Superior temporal gyrus (tissue), 1 donor: ENCODE data around the gene PCDH8.

Experiments
- DNase-seq: peaks from one replicate; pipeline ENCODE4 v3.0.0-alpha.2; 2016; ENCODE audit errors: extremely low spot score

The PCDH8 gene

GRCh38 chr13:52848455-52849195 lies at the start of gene PCDH8:
TSS of gene PCDH8 (minus strand) at chr13:52848640. CDS start at chr13:52848436, 204 bp downstream.
- peak; percentile 71 for DNase-seq

DNA sequence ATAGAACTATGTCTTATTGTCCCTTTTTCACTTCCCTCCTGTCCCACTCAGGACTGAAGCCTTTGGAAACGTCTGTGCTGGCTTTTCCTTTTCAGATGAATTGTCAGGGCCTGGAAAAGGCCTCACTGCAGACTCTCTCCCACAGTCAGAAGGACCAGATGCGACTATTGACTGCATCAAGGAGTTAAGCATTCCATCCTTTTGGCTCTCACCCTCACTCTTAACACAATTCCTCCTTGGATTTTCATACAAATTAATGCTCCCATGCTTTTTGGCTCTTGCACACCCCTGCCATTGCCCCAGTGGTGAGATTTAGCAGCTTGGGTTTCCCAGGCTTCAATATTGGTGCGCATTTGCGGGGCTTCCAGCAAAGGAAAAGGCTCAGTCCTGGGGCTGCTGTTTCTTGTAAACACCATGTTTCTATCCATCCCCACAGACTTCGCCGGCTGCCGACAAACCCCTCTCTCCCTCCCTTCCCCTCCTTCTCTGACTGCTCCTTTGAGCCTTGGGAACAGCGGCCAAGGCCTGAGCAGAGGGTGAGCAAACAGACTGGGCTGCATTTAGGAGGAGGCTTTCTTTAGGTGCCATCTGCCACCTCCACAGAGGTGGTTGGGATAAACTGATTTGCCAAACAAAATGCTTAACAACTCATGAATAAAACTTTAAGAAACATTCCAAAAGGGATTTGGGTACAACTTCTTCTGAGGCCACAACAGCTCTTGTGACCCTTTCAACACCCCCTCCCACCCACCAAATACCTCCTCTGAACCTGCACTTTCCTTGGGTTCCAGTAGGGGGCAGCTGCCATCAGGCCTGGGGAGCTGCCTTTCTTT lies 48.6 kb upstream of the PCDH8 start:
- DNase-seq = peak; percentile 23

DNA sequence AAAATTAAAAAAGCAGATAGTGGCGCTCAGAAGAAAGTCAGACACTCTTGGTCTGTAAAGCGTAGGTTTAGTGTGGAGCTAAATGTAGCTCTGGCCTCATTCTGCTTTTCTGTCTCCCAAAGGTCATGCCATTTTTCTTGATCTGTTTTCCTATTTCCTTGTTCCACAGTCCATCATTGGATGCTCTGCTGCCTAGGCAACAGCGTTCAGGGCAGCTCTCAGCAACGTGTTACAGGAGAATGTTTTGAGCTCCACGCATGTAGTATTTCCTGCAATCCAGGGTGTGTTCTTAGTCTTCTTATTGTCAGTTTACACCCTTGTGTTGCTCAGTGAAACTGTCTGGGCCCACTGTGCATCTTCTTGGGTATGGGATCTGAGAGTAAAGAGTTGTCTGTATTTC lies 46.0 kb upstream of the PCDH8 start:
- no peak for DNase-seq

GRCh38 chr13:52892925-52893324 lies 44.5 kb upstream of the PCDH8 start:
- DNase-seq = no peak

GRCh38 chr13:52891706-52892105 lies 43.3 kb upstream of the PCDH8 start:
- no peak for DNase-seq

DNA sequence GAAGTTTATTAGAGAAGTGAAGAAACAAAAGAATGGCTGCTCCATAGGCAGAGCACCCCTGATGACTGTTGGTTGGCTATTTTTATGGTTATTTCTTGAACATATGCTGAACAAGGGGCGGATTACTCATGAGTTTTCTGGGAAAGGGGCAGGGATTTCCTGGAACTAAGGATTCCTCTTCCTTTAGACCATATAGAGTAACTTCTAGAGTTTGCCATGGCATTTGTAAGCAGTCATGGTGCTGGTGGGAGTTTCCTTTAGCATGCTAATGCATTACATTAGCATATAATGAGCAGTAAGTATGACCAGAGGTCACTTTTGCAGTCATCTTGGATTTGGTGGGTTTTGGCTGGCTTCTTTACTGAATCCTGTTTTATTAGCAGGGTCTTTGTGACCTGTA lies 38.7 kb upstream of the PCDH8 start:
- no peak for DNase-seq

GRCh38 chr13:52885141-52885540 lies 36.7 kb upstream of the PCDH8 start:
- no peak for DNase-seq

DNA sequence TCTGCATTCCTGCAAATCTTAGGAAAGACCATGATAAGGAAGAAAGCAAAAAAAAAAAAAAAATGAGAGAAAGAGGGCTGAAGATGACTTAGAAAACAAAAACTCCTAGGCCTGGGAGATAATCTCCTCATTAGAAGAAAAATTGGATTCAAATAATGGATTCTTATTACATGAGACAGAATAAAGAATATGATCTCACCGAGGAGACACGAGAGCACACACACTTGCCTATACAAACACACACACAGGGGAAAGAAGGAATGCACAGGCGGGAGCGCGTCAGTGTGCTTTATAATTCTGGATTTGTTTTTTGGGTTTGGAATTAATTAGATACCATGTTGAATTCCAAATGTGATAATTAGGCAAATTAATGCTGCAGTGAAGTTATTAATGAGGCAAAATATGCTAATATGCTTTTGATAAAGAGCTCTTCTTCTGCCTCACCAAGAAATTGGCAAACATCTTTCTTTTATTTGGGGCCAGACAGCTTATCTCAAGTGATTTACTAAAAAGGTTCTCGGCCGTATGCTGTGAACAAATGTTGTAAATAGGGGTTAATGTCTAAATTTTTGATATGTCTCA lies 36.1 kb upstream of the PCDH8 start:
- DNase-seq = no peak

- DNase-seq = no peak
These were observed 34.3 kb upstream of the PCDH8 start for GRCh38 chr13:52882785-52883184.

- DNase-seq = no peak
These were observed 31.7 kb upstream of the PCDH8 start for GRCh38 chr13:52879950-52880741.

GRCh38 chr13:52878831-52879230 lies 30.4 kb upstream of the PCDH8 start:
- no peak for DNase-seq

- DNase-seq = no peak
These were observed 21.7 kb upstream of the PCDH8 start for GRCh38 chr13:52870143-52870542.

GRCh38 chr13:52869621-52870020 lies 21.2 kb upstream of the PCDH8 start:
- DNase-seq = no peak

GRCh38 chr13:52869050-52869449 lies 20.6 kb upstream of the PCDH8 start:
- DNase-seq = no peak

- peak; percentile 57 for DNase-seq
These were observed 19.8 kb upstream of the PCDH8 start for GRCh38 chr13:52868190-52868589.

GRCh38 chr13:52864941-52865340 lies 16.5 kb upstream of the PCDH8 start:
- DNase-seq = no peak

- no peak for DNase-seq
These were observed 14.1 kb upstream of the PCDH8 start for GRCh38 chr13:52862358-52863206.

GRCh38 chr13:52852444-52852843 lies 4.0 kb upstream of the PCDH8 start:
- no peak for DNase-seq

- peak; percentile 43 for DNase-seq
These were observed 2.9 kb upstream of the PCDH8 start for GRCh38 chr13:52851137-52851962.
